ENCODE results near the gene ROCK1. TPM values are rescaled to one million over a fixed set of nuclear protein-coding genes. Genes with fewer than 3 reads are reported as not detected.
A peak's percentile ranks its signal among the peaks of the same experiment; 100 is the strongest.

Gene ROCK1
- total RNA-seq, 4 donors from 2014 or later, result 77.2 to 110 (median 106) TPM

DNA sequence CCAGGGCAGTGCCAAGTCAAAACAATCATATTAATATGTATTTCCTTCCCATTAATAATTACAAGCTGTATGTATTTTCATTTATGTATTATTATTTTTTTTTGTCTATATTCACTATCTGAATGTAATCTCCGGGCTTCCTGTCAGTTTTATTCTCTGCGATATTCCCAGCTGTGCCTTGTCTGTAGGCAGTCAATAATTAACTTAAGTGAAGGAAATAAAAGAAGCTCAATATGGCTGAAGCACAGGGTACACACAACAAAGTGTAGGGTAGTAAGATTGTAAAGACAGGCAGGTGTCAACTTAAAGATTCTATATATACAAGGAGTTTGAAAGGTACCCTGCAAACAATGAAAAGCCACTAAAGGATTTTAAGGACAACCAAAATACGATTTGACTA lies 122.9 kb downstream of the ROCK1 start:
- 79% methylated on average over 3 of the region's 3 CpGs for whole genome bisulfite sequencing

DNA sequence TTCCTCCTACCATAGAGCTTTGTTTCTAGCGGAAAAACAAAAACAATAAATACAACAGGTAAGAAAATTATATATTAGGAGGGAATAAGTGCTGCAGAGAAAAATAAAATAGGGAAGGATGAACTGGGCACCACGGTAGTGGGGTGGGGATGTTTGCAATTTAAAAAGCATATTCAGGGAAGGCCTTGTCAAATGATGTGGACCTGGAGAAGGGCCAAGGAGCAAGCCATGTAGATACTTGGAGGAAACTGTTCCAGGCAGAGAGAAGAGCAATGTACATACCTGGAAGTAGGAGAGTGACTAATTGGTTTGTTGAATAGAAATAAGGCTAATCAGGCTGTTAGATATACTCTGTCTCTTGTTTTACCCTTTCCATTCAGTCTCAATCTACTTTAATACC lies 136.5 kb downstream of the ROCK1 start:
- Histone ChIP-seq H3K4me1 (no peaks in the 10 kb centered on the region), H3K36me3 (peaks cover 17 to 90% (median 47%) of the 10 kb centered on the region in 4 donors), H3K4me3 (no peak overlapping the region), H3K9me3 (no peaks in the 10 kb centered on the region), H3K27ac (replicated peaks in 1 of 4) (no peak overlapping the region), H3K27me3 (no peaks in the 10 kb centered on the region)
- WGBS, result 87% methylated on average over 2 of the region's 2 CpGs
- TF ChIP-seq, protein P1, sequence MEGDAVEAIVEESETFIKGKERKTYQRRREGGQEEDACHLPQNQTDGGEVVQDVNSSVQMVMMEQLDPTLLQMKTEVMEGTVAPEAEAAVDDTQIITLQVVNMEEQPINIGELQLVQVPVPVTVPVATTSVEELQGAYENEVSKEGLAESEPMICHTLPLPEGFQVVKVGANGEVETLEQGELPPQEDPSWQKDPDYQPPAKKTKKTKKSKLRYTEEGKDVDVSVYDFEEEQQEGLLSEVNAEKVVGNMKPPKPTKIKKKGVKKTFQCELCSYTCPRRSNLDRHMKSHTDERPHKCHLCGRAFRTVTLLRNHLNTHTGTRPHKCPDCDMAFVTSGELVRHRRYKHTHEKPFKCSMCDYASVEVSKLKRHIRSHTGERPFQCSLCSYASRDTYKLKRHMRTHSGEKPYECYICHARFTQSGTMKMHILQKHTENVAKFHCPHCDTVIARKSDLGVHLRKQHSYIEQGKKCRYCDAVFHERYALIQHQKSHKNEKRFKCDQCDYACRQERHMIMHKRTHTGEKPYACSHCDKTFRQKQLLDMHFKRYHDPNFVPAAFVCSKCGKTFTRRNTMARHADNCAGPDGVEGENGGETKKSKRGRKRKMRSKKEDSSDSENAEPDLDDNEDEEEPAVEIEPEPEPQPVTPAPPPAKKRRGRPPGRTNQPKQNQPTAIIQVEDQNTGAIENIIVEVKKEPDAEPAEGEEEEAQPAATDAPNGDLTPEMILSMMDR (IDR thresholded peaks at IDR 0.05), result no peak
- no peak for TF ChIP-seq POLR2AphosphoS5 (IDR thresholded peaks at IDR 0.05)
- no peak for TF ChIP-seq POLR2A (IDR thresholded peaks at IDR 0.05; ENCODE audit: low read depth)
- no peak for TF ChIP-seq EP300 (IDR thresholded peaks at IDR 0.05)
- intact Hi-C loops (cut with DNase I), result loop anchor here (10.0 kb wide), 1 partner anchor 200 kb away; no protein-coding TSS in a partner anchor
- no peak for DNase-seq (ENCODE audit: extremely low spot score)

More for the DNA sequence above, 122.9 kb downstream of the ROCK1 start:
- Histone ChIP-seq H3K4me3 (no peak overlapping the region), H3K4me1 (no peaks in the 10 kb centered on the region), H3K36me3 (peaks cover 12 to 86% (median 53%) of the 10 kb centered on the region in 4 donors), H3K27me3 (no peaks in the 10 kb centered on the region), H3K9me3 (no peaks in the 10 kb centered on the region), H3K27ac (replicated peaks in 1 of 4) (no peak overlapping the region)
- TF ChIP-seq EP300 (IDR thresholded peaks at IDR 0.05) (no peak), POLR2AphosphoS5 (IDR thresholded peaks at IDR 0.05) (no peak), POLR2A (IDR thresholded peaks at IDR 0.05; ENCODE audit: low read depth) (no peak)
- TF ChIP-seq, protein P1 (IDR thresholded peaks at IDR 0.05), result no peak
- intact Hi-C loops (cut with DNase I), result no loop called here
- DNase-seq (ENCODE audit: extremely low spot score), result no peak

DNA sequence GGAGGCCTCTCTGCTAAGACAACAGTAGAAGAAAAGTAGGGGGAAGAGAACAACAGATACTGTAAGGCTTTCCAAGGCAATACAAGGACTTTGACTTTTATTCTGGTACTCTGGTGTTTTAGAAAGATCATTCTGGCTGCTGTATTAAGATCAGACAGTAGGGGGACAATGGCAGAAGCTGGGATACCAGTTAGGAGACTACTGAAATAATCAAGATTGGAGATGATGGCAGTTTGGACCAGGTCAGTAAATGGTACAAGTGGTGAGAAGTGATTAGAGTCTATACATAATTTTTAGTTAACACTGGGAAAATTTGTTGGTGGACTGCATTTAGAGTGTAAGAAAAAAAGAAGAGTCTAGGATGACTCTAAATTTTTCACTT lies 139.7 kb downstream of the ROCK1 start:
- peaks cover 16 to 90% (median 54%) of the 10 kb centered on the region in 4 donors for H3K36me3 ChIP-seq
- intact Hi-C loops (cut with DNase I), result loop anchor here (10.0 kb wide), 1 partner anchor 203 kb away; no protein-coding TSS in a partner anchor
- H3K4me1 ChIP-seq, result no peaks in the 10 kb centered on the region
- no peaks in the 10 kb centered on the region for H3K9me3 ChIP-seq
- TF ChIP-seq EP300 (IDR thresholded peaks at IDR 0.05) (no peak), POLR2A (IDR thresholded peaks at IDR 0.05; ENCODE audit: low read depth) (no peak), POLR2AphosphoS5 (IDR thresholded peaks at IDR 0.05) (no peak)
- TF ChIP-seq, protein P1 (IDR thresholded peaks at IDR 0.05), result peak; percentile 17 to 50 (median 22)
- H3K27me3 ChIP-seq, result no peaks in the 10 kb centered on the region
- no peak for DNase-seq (ENCODE audit: extremely low spot score)
- no peak overlapping the region for H3K27ac ChIP-seq (replicated peaks in 1 of 4)
- no peak overlapping the region for H3K4me3 ChIP-seq

DNA sequence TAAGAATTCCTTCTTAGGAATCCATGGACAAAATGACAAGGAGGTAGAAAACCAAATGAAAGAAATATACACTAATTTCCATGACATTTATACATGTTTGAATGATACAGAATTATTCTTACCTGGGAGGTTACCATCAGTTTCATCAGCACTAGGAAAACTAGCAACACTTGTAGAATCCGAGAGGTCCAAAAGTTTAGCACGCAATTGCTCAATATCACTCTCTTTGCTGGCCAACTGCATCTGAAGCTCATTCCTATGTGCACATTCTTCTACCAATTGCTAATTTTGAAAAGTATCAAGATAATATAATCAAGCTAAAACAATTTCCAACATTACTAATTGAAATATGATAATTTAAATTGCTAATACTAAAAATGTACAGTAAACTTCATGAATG lies 144.8 kb downstream of the ROCK1 start:
- no peak for DNase-seq (ENCODE audit: extremely low spot score)
- no peaks in the 10 kb centered on the region for H3K9me3 ChIP-seq
- no peaks in the 10 kb centered on the region for H3K27me3 ChIP-seq
- no peak overlapping the region for H3K27ac ChIP-seq (replicated peaks in 1 of 4)
- intact Hi-C loops (cut with DNase I), result no loop called here
- H3K4me1 ChIP-seq, result no peaks in the 10 kb centered on the region
- H3K4me3 ChIP-seq, result no peak overlapping the region
- TF ChIP-seq POLR2AphosphoS5 (IDR thresholded peaks at IDR 0.05), result no peak
- no peak for TF ChIP-seq EP300 (IDR thresholded peaks at IDR 0.05)
- TF ChIP-seq, protein P1 (IDR thresholded peaks at IDR 0.05), result no peak
- no peak for TF ChIP-seq POLR2A (IDR thresholded peaks at IDR 0.05; ENCODE audit: low read depth)
- 94% methylated on average over 2 of the region's 2 CpGs for WGBS
- peaks cover 12 to 71% (median 44%) of the 10 kb centered on the region in 4 donors for H3K36me3 ChIP-seq

DNA sequence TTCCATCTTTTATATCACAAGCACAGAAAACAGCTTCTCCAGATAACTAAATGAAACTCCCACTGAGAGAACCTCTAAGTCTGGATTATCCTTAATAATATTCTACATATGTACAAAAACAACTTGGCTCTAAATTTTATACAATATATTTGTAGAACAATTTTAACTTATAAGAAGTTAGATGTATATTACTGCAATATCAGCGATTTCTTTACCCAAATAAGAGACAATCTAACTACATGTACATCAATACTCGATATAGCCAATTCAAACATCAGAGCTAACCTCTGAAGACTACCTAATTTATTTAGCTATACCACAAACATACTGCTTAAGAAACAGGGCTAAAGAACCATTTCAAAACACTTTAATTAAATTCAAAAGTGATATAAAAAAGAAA lies 148.6 kb downstream of the ROCK1 start:
- TF ChIP-seq EP300 (IDR thresholded peaks at IDR 0.05) (no peak), POLR2AphosphoS5 (IDR thresholded peaks at IDR 0.05) (no peak), POLR2A (IDR thresholded peaks at IDR 0.05; ENCODE audit: low read depth) (no peak)
- TF ChIP-seq, protein P1 (IDR thresholded peaks at IDR 0.05), result no peak
- Histone ChIP-seq H3K27ac (replicated peaks in 1 of 4) (no peak overlapping the region), H3K4me1 (no peaks in the 10 kb centered on the region), H3K9me3 (no peaks in the 10 kb centered on the region), H3K4me3 (no peak overlapping the region), H3K27me3 (no peaks in the 10 kb centered on the region), H3K36me3 (peaks cover 5 to 51% (median 29%) of the 10 kb centered on the region in 4 donors)
- intact Hi-C loops (cut with DNase I), result no loop called here
- DNase-seq (ENCODE audit: extremely low spot score), result no peak
- 98% methylated on average over 2 of the region's 2 CpGs for WGBS
